Ovary (tissue), 3 donors: ENCODE data around the gene PLPP3.

Source experiments
- CTCF ChIP-seq, 3 donors: fragments of 450-650 bp in 2 of 3; fragments of 200-600 bp in 1 of 3; IDR thresholded peaks; one replicate each; pipeline versions ENCODE4 v1.5.1 to v1.8.0; 2016 to 2022; ENCODE audit warnings: antibody characterized with exemption in 3 of 3, mild to moderate bottlenecking in 1 of 3
- EP300 ChIP-seq: sonication (generic); formaldehyde crosslinking; IDR thresholded peaks from one replicate; pipeline ENCODE4 v1.6.1; 2017; ENCODE audit warnings: antibody characterized with exemption
- POLR2A ChIP-seq: fragments of 450-650 bp; IDR thresholded peaks from one replicate; pipeline ENCODE4 v1.6.1; 2017; ENCODE audit warnings: antibody characterized with exemption, mild to moderate bottlenecking, moderate library complexity
- donor health status: DM: no; HTN: no; CAD: no.

- TF ChIP-seq EP300 (no peak), CTCF (IDR thresholded peaks at IDR 0.05) (no peak), POLR2A (no peak)
Measured at GRCh38 chr1:56573311-56573710, 6.1 kb downstream of the PLPP3 start.
